Activated gamma-delta T cell treated with Interleukin-2 at 50 U/mL for 16 hours (primary cell): Measurements from ENCODE around the gene SH3BP5.

Experiments
- DNase-seq: peaks from one replicate; pipeline ENCODE4 v3.0.0-alpha.2; 2020

SH3BP5 gene

GRCh38 chr3:15324379-15324808 lies 8.0 kb downstream of the SH3BP5 start:
- no peak for DNase-seq

GRCh38 chr3:15323063-15323462 lies 9.3 kb downstream of the SH3BP5 start:
- no peak for DNase-seq

GRCh38 chr3:15321349-15321748 lies 11.0 kb downstream of the SH3BP5 start:
- no peak for DNase-seq

GRCh38 chr3:15319575-15319974 lies 12.8 kb downstream of the SH3BP5 start:
- DNase-seq, result no peak

- no peak for DNase-seq
Observed at GRCh38 chr3:15319136-15319535, 13.2 kb downstream of the SH3BP5 start.

- no peak for DNase-seq
Observed at GRCh38 chr3:15318661-15319060, 13.7 kb downstream of the SH3BP5 start.

- DNase-seq, result no peak
Observed at GRCh38 chr3:15316998-15317435, 15.4 kb downstream of the SH3BP5 start.

GRCh38 chr3:15315003-15315402 lies 17.4 kb downstream of the SH3BP5 start:
- no peak for DNase-seq

- DNase-seq, result no peak
Observed at GRCh38 chr3:15314276-15314675, 18.1 kb downstream of the SH3BP5 start.

- peak; percentile 21 for DNase-seq
Observed at GRCh38 chr3:15313461-15313860, 18.9 kb downstream of the SH3BP5 start.

GRCh38 chr3:15312550-15312949 lies 19.8 kb downstream of the SH3BP5 start:
- DNase-seq, result no peak

GRCh38 chr3:15310491-15311370 lies 21.7 kb downstream of the SH3BP5 start:
- DNase-seq, result peak; percentile 21

- DNase-seq, result no peak
Observed at GRCh38 chr3:15309662-15310335, 22.6 kb downstream of the SH3BP5 start.

- no peak for DNase-seq
Observed at GRCh38 chr3:15307580-15307979, 24.8 kb downstream of the SH3BP5 start.

- no peak for DNase-seq
Observed at GRCh38 chr3:15306979-15307359, 25.4 kb downstream of the SH3BP5 start.

GRCh38 chr3:15305359-15305844 lies 27.0 kb downstream of the SH3BP5 start:
- no peak for DNase-seq

- DNase-seq, result no peak
Observed at GRCh38 chr3:15303728-15304127, 28.7 kb downstream of the SH3BP5 start.

- DNase-seq, result no peak
Observed at GRCh38 chr3:15303216-15303615, 29.2 kb downstream of the SH3BP5 start.

GRCh38 chr3:15301761-15302160 lies 30.6 kb downstream of the SH3BP5 start:
- DNase-seq, result no peak

- DNase-seq, result no peak
Observed at GRCh38 chr3:15300323-15301078, 31.9 kb downstream of the SH3BP5 start.

- DNase-seq, result no peak
Observed at GRCh38 chr3:15299036-15299435, 33.4 kb downstream of the SH3BP5 start.

GRCh38 chr3:15298504-15298903 lies 33.9 kb downstream of the SH3BP5 start:
- no peak for DNase-seq
